ENCODE data around the gene PPIB. TPM values are rescaled to one million over a fixed set of nuclear protein-coding genes. Genes with fewer than 3 reads are reported as not detected.
A peak's percentile ranks its signal among the peaks of the same experiment; 100 is the strongest.

Gene PPIB
- total RNA-seq, 2 experiments from 2014 or later: 308 to 386 TPM

GRCh38 chr15:64180235-64180824, 17.5 kb upstream of the PPIB start:
- Mint-ChIP-seq H3K9me3 (ENCODE audit: low read depth) (no peaks in the 10 kb centered on the region), H3K4me3 (no peak overlapping the region), H3K27me3 (no peaks in the 10 kb centered on the region), H3K36me3 (peaks cover 15% of the 10 kb centered on the region), H3K27ac (no peak overlapping the region), H3K4me1 (no peaks in the 10 kb centered on the region)
- DNase-seq: no peak
- CTCF ChIA-PET: interaction anchor here (1.1 kb wide), 1 partner anchor 12 kb away, joined by 4 read pairs; no protein-coding TSS in a partner anchor
- ATAC-seq: no peak

GRCh38 chr15:64166102-64166890, 3.5 kb upstream of the PPIB start:
- DNase-seq (no peak), ATAC-seq (no peak)
- H3K9me3 Mint-ChIP-seq (ENCODE audit: low read depth): no peaks in the 10 kb centered on the region
- H3K27ac Mint-ChIP-seq: no peak overlapping the region
- CTCF ChIA-PET: interaction anchor here (1.1 kb wide), 1 partner anchor 15 kb away, joined by 3 read pairs; no protein-coding TSS in a partner anchor
- H3K36me3 Mint-ChIP-seq: peaks cover 21% of the 10 kb centered on the region
- no peak overlapping the region for H3K4me3 Mint-ChIP-seq
- peaks cover 32% of the 10 kb centered on the region for H3K4me1 Mint-ChIP-seq
- H3K27me3 Mint-ChIP-seq: no peaks in the 10 kb centered on the region

- DNase-seq: no peak
- CTCF ChIA-PET: interaction anchor here (1.1 to 4.0 kb wide), 4 partner anchors 11 to 46 kb away, joined by 3 to 29 read pairs (median 4); no protein-coding TSS in a partner anchor
- Mint-ChIP-seq H3K27ac (peak overlapping the region; percentile 96), H3K9me3 (ENCODE audit: low read depth) (no peaks in the 10 kb centered on the region), H3K4me3 (peak overlapping the region; percentile 78), H3K27me3 (no peaks in the 10 kb centered on the region), H3K36me3 (peaks cover 21% of the 10 kb centered on the region), H3K4me1 (peaks cover 41% of the 10 kb centered on the region)
- ATAC-seq: no peak
Measured at GRCh38 chr15:64164436-64164835, 1.6 kb upstream of the PPIB start.

GRCh38 chr15:64163659-64164362, 989 bp upstream of the PPIB start:
- peak; percentile 6 for ATAC-seq

GRCh38 chr15:64162478-64162868, 349 bp downstream of the PPIB start:
- Mint-ChIP-seq H3K27me3 (no peaks in the 10 kb centered on the region), H3K9me3 (ENCODE audit: low read depth) (no peaks in the 10 kb centered on the region), H3K36me3 (peaks cover 33% of the 10 kb centered on the region), H3K27ac (peak overlapping the region; percentile 85), H3K4me3 (peak overlapping the region; percentile 81), H3K4me1 (peaks cover 53% of the 10 kb centered on the region)
- CTCF ChIA-PET: interaction anchor here (1.3 to 4.0 kb wide), 5 partner anchors 9 to 673 kb away, joined by 3 to 29 read pairs (median 4); partner anchors contain the start of genes CIAO2A and TRIP4
- ATAC-seq: peak; percentile 24
- no peak for DNase-seq

More at GRCh38 chr15:64163659-64164362, 989 bp upstream of the PPIB start:
- CTCF ChIA-PET: interaction anchor here (0.7 to 4.0 kb wide), 7 partner anchors 11 to 672 kb away, joined by 3 to 29 read pairs (median 3); partner anchors contain the start of gene CIAO2A
- Mint-ChIP-seq H3K27me3 (no peaks in the 10 kb centered on the region), H3K4me3 (peak overlapping the region; percentile 78), H3K9me3 (ENCODE audit: low read depth) (no peaks in the 10 kb centered on the region), H3K4me1 (peaks cover 45% of the 10 kb centered on the region), H3K27ac (peak overlapping the region; percentile 96), H3K36me3 (peaks cover 24% of the 10 kb centered on the region)
- peak; percentile 59 for DNase-seq

- CTCF ChIA-PET: interaction anchor here (0.9 to 4.0 kb wide), 5 partner anchors 9 to 473 kb away, joined by 3 to 29 read pairs (median 4); partner anchors contain the start of genes CIAO2A and TRIP4
- peak overlapping the region; percentile 85 for H3K27ac Mint-ChIP-seq
- H3K4me1 Mint-ChIP-seq: peaks cover 49% of the 10 kb centered on the region
- peak overlapping the region; percentile 81 for H3K4me3 Mint-ChIP-seq
- no peaks in the 10 kb centered on the region for H3K27me3 Mint-ChIP-seq
- ATAC-seq (no peak), DNase-seq (no peak)
- H3K36me3 Mint-ChIP-seq: peaks cover 36% of the 10 kb centered on the region
- H3K9me3 Mint-ChIP-seq (ENCODE audit: low read depth): no peaks in the 10 kb centered on the region
Measured at GRCh38 chr15:64161688-64162477, 939 bp downstream of the PPIB start.

GRCh38 chr15:64158363-64159134, 4.3 kb downstream of the PPIB start:
- H3K36me3 Mint-ChIP-seq: peaks cover 45% of the 10 kb centered on the region
- H3K4me3 Mint-ChIP-seq: no peak overlapping the region
- H3K4me1 Mint-ChIP-seq: peaks cover 34% of the 10 kb centered on the region
- H3K9me3 Mint-ChIP-seq (ENCODE audit: low read depth): no peaks in the 10 kb centered on the region
- CTCF ChIA-PET: no interaction called here
- peak overlapping the region; percentile 54 for H3K27ac Mint-ChIP-seq
- H3K27me3 Mint-ChIP-seq: no peaks in the 10 kb centered on the region
- no peak for DNase-seq
- no peak for ATAC-seq

GRCh38 chr15:64157599-64158125, 5.2 kb downstream of the PPIB start:
- peaks cover 45% of the 10 kb centered on the region for H3K36me3 Mint-ChIP-seq
- H3K4me3 Mint-ChIP-seq: no peak overlapping the region
- no peak for DNase-seq
- peaks cover 7% of the 10 kb centered on the region for H3K27me3 Mint-ChIP-seq
- peaks cover 39% of the 10 kb centered on the region for H3K4me1 Mint-ChIP-seq
- no peak overlapping the region for H3K27ac Mint-ChIP-seq
- no peaks in the 10 kb centered on the region for H3K9me3 Mint-ChIP-seq (ENCODE audit: low read depth)
- CTCF ChIA-PET: no interaction called here
- ATAC-seq: no peak

GRCh38 chr15:64156652-64157331, 6.0 kb downstream of the PPIB start:
- no peak for ATAC-seq
- H3K27me3 Mint-ChIP-seq: peaks cover 11% of the 10 kb centered on the region
- H3K9me3 Mint-ChIP-seq (ENCODE audit: low read depth): no peaks in the 10 kb centered on the region
- no peak overlapping the region for H3K4me3 Mint-ChIP-seq
- H3K36me3 Mint-ChIP-seq: peaks cover 40% of the 10 kb centered on the region
- no peak overlapping the region for H3K27ac Mint-ChIP-seq
- DNase-seq: no peak
- CTCF ChIA-PET: no interaction called here
- H3K4me1 Mint-ChIP-seq: peaks cover 38% of the 10 kb centered on the region

- DNase-seq: no peak
- H3K36me3 Mint-ChIP-seq: peaks cover 37% of the 10 kb centered on the region
- ATAC-seq: no peak
- CTCF ChIA-PET: interaction anchor here (0.7 kb wide), 3 partner anchors 9 to 264 kb away, joined by 3 read pairs; no protein-coding TSS in a partner anchor
- H3K4me3 Mint-ChIP-seq: no peak overlapping the region
- no peak overlapping the region for H3K27ac Mint-ChIP-seq
- H3K4me1 Mint-ChIP-seq: peaks cover 35% of the 10 kb centered on the region
- no peaks in the 10 kb centered on the region for H3K9me3 Mint-ChIP-seq (ENCODE audit: low read depth)
- peaks cover 11% of the 10 kb centered on the region for H3K27me3 Mint-ChIP-seq
Measured at GRCh38 chr15:64155802-64156651, 6.8 kb downstream of the PPIB start.

Data from activated CD8-positive, alpha-beta memory T cell treated with anti-CD3 and anti-CD28 coated beads, Interleukin-2, amount 10 ng/mL, durations not matched to agents 7 days and 5 days (primary cell).